ENCODE measurements around the gene HOXC4. TPM values are rescaled to one million over a fixed set of nuclear protein-coding genes. Genes with fewer than 3 reads are reported as not detected.

Gene HOXC4
- total RNA-seq, 1 experiment from 2014 or later = not detected

- no peak overlapping the region for H4K91ac ChIP-seq (ENCODE audit: insufficient read length, low read depth, low read length)
- H2BK12ac ChIP-seq (ENCODE audit: insufficient read length, low read depth, low read length) = no peak overlapping the region
- H3K27ac Mint-ChIP-seq = no peak overlapping the region
- peaks cover 51% of the 10 kb centered on the region for H3K27me3 ChIP-seq (ENCODE audit: insufficient read depth, low read length)
- H2BK20ac ChIP-seq (ENCODE audit: low read depth, low read length, poor library complexity, severe bottlenecking) = no peak overlapping the region
- peaks cover 92% of the 10 kb centered on the region for H3K27me3 Mint-ChIP-seq (ENCODE audit: low read depth)
- no peak overlapping the region for H3K4me2 ChIP-seq (ENCODE audit: insufficient read depth, insufficient read length, low read length)
- TF ChIP-seq CTCF (conservative IDR thresholded peaks at IDR 0.05) = no peak
- no peak for DNase-seq
- H3T11ph ChIP-seq (ENCODE audit: low read length) = no peak overlapping the region
- H4K20me1 ChIP-seq (ENCODE audit: control insufficient read depth, insufficient read depth, insufficient read length) = no peaks in the 10 kb centered on the region
- H3K9ac ChIP-seq (ENCODE audit: extremely low read depth, insufficient read length, low read length) = no peak overlapping the region
- H3K79me1 ChIP-seq (ENCODE audit: insufficient read depth, low read depth, low read length, poor library complexity, severe bottlenecking) = no peaks in the 10 kb centered on the region
- no peaks in the 10 kb centered on the region for H3K9me3 Mint-ChIP-seq
- H3K14ac ChIP-seq (ENCODE audit: insufficient read depth, low read length) = no peak overlapping the region
- no peaks in the 10 kb centered on the region for H3K9me3 ChIP-seq (ENCODE audit: control insufficient read depth, low read depth, low read length)
- no peaks in the 10 kb centered on the region for H3K23me2 ChIP-seq (ENCODE audit: insufficient read length, low read depth, low read length, poor library complexity, severe bottlenecking)
- no peaks in the 10 kb centered on the region for H3K36me3 Mint-ChIP-seq (ENCODE audit: insufficient read depth in 1 of 3, low read depth in 3 of 3)
- no peak overlapping the region for H3K4me3 Mint-ChIP-seq
- no peak overlapping the region for H2BK5ac ChIP-seq (ENCODE audit: insufficient read length, low read length)
- no peaks in the 10 kb centered on the region for H3K79me2 ChIP-seq (ENCODE audit: insufficient read depth, low read length)
- H2BK120ac ChIP-seq (ENCODE audit: low read depth, low read length, poor library complexity, severe bottlenecking) = no peak overlapping the region
- H4K5ac ChIP-seq (ENCODE audit: insufficient read length, low read depth, low read length) = no peak overlapping the region
- peaks cover 7% of the 10 kb centered on the region; the same call in 1 of the 2 replicates for H3K4me1 ChIP-seq (ENCODE audit: insufficient read depth, low read length)
- no peak overlapping the region for H2BK15ac ChIP-seq (ENCODE audit: low read depth, low read length)
- H4K8ac ChIP-seq (replicated peaks; ENCODE audit: insufficient read length, low read depth, low read length) = no peak overlapping the region
- no peak overlapping the region for H3K23ac ChIP-seq (ENCODE audit: insufficient read length, low read depth, low read length)
- no peak overlapping the region for H2AFZ ChIP-seq (ENCODE audit: low read length)
- peaks cover 0 to 11% of the 10 kb centered on the region in 2 experiments; a peak in 2 of 4 replicates for H3K4me1 Mint-ChIP-seq
- H3K18ac ChIP-seq (ENCODE audit: insufficient read length, low read depth, low read length) = no peak overlapping the region
- no peak overlapping the region for H2AK5ac ChIP-seq (ENCODE audit: insufficient read length, low read length)
- no peak overlapping the region for H3K27ac ChIP-seq (ENCODE audit: insufficient read length, low read depth, low read length)
- H3K56ac ChIP-seq (ENCODE audit: insufficient read length, low read depth, low read length) = no peak overlapping the region
- H3K4ac ChIP-seq (ENCODE audit: low read depth, low read length) = no peak overlapping the region
These were observed 12.0 kb downstream of the HOXC4 start for GRCh38 chr12:54065677-54066076.

Measured in H9 (cell line).